HCT116 (cell line): ENCODE results near the gene PRMT9. TPM values are rescaled to one million over a fixed set of nuclear protein-coding genes. Genes with fewer than 3 reads are reported as not detected.

Experiments used
- total RNA-seq: library from RNA; stranded (reverse); gene quantifications from one replicate; pipeline ENCODE4 v1.2.1, GENCODE V29; 2021; ENCODE audit not compliant: unreplicated experiment
- TF ChIP-seq, protein P1 (sequence below), 3 experiments: fragments of 200-600 bp in 1 of 3; sonication (generic) in 1 of 3; IDR thresholded peaks in 2 of 3; conservative IDR thresholded peaks in 1 of 3; 2 replicates each; pipeline ENCODE4 v1.5.1; 2012 to 2017; ENCODE audit warnings: low read depth in 2 of 3, low read length in 2 of 3, antibody characterized with exemption in 1 of 3, borderline replicate concordance in 1 of 3, control low read depth in 1 of 3, mild to moderate bottlenecking in 1 of 3, mixed read lengths in 1 of 3, mixed run types in 1 of 3, moderate library complexity in 1 of 3; ENCODE audit not compliant: insufficient read depth in 1 of 3

Gene PRMT9
- total RNA-seq, 1 experiment from 2014 or later = 5.8 TPM

DNA sequence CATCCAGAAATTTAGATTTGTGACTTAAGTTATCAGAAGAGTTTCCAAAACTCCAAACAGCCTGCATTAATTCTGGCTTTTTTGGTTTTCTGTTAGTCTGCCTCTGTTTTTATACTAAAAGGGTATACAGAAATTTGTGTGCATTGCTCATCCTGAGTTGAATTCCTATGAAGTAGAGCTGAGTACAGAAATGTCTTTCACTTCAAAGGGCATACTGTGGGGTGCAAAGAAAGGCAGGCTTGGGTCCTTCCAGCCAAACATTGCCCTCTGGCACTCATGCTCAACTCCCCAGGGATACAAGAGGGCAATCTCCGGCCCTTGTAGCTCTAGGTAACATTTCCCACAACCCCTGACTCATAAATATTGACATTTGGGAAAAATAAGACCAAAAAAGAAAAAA is 94.4 kb downstream of the PRMT9 start (continued):
- TF ChIP-seq, protein P1, sequence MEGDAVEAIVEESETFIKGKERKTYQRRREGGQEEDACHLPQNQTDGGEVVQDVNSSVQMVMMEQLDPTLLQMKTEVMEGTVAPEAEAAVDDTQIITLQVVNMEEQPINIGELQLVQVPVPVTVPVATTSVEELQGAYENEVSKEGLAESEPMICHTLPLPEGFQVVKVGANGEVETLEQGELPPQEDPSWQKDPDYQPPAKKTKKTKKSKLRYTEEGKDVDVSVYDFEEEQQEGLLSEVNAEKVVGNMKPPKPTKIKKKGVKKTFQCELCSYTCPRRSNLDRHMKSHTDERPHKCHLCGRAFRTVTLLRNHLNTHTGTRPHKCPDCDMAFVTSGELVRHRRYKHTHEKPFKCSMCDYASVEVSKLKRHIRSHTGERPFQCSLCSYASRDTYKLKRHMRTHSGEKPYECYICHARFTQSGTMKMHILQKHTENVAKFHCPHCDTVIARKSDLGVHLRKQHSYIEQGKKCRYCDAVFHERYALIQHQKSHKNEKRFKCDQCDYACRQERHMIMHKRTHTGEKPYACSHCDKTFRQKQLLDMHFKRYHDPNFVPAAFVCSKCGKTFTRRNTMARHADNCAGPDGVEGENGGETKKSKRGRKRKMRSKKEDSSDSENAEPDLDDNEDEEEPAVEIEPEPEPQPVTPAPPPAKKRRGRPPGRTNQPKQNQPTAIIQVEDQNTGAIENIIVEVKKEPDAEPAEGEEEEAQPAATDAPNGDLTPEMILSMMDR (IDR thresholded peaks at IDR 0.05 in 2 of 3, conservative IDR thresholded peaks at IDR 0.05 in 1 of 3; ENCODE audit: borderline replicate concordance in 1 of 3, insufficient read depth in 1 of 3, low read depth in 2 of 3, low read length in 2 of 3) = no peak

Other genes with a start within 250 kb of the PRMT9 start
- gene EDNRA, start 203.1 kb downstream of the PRMT9 start, total RNA-seq = 2.0 TPM
- 24.6 TPM for gene TMEM184C, start 66.8 kb downstream of the PRMT9 start, total RNA-seq
- 24.7 TPM for gene ARHGAP10, start 47.9 kb upstream of the PRMT9 start, total RNA-seq